GM21367 (cell line): Measurements from ENCODE around the gene HMCN1.

ENCODE experiments used
- ATAC-seq: cut with Tn5 transposase; IDR thresholded peaks from one replicate; pipeline ENCODE4 v1.9.1; 2021; ENCODE audit not compliant: unreplicated experiment

HMCN1 gene

GRCh38 chr1:185895208-185895900, 161.2 kb downstream of the HMCN1 start:
- no peak for ATAC-seq

- ATAC-seq: no peak
Observed at GRCh38 chr1:185896863-185897262, 162.7 kb downstream of the HMCN1 start.

- no peak for ATAC-seq
Observed at GRCh38 chr1:185906186-185906585, 172.0 kb downstream of the HMCN1 start.

GRCh38 chr1:185907246-185907645, 173.1 kb downstream of the HMCN1 start:
- no peak for ATAC-seq

GRCh38 chr1:185911978-185912377, 177.8 kb downstream of the HMCN1 start:
- no peak for ATAC-seq

GRCh38 chr1:185912504-185912903, 178.3 kb downstream of the HMCN1 start:
- ATAC-seq: no peak

GRCh38 chr1:185914089-185914488, 179.9 kb downstream of the HMCN1 start:
- no peak for ATAC-seq

- ATAC-seq: no peak
Observed at GRCh38 chr1:185916861-185917260, 182.7 kb downstream of the HMCN1 start.

- no peak for ATAC-seq
Observed at GRCh38 chr1:185917646-185918045, 183.5 kb downstream of the HMCN1 start.

- no peak for ATAC-seq
Observed at GRCh38 chr1:185920602-185921001, 186.4 kb downstream of the HMCN1 start.

- no peak for ATAC-seq
Observed at GRCh38 chr1:185921636-185922035, 187.4 kb downstream of the HMCN1 start.

- ATAC-seq: no peak
Observed at GRCh38 chr1:185926588-185926987, 192.4 kb downstream of the HMCN1 start.

GRCh38 chr1:185929776-185930175, 195.6 kb downstream of the HMCN1 start:
- ATAC-seq: no peak

GRCh38 chr1:185931438-185931837, 197.2 kb downstream of the HMCN1 start:
- ATAC-seq: no peak

GRCh38 chr1:185933580-185933979, 199.4 kb downstream of the HMCN1 start:
- no peak for ATAC-seq

GRCh38 chr1:185934476-185935189, 200.4 kb downstream of the HMCN1 start:
- ATAC-seq: no peak

GRCh38 chr1:185935360-185935759, 201.2 kb downstream of the HMCN1 start:
- no peak for ATAC-seq

GRCh38 chr1:185936641-185937040, 202.4 kb downstream of the HMCN1 start:
- ATAC-seq: no peak

- ATAC-seq: no peak
Observed at GRCh38 chr1:185938396-185938795, 204.2 kb downstream of the HMCN1 start.

- no peak for ATAC-seq
Observed at GRCh38 chr1:185939142-185939541, 205.0 kb downstream of the HMCN1 start.

GRCh38 chr1:185942961-185943360, 208.8 kb downstream of the HMCN1 start:
- no peak for ATAC-seq

- no peak for ATAC-seq
Observed at GRCh38 chr1:185956881-185957280, 222.7 kb downstream of the HMCN1 start.
